HepG2 (cell line): Measurements from ENCODE around the gene GOLGB1. TPM values are rescaled to one million over a fixed set of nuclear protein-coding genes. Genes with fewer than 3 reads are reported as not detected.

Experiments used
- ATAC-seq: fragments of 200-7000 bp; cut with Tn5 transposase; 3 replicates; pipeline ENCODE4 v1.9.1; 2020; ENCODE audit warnings: mild to moderate bottlenecking, moderate library complexity
- BruUV-seq: library from RNA; stranded (reverse); fragments of 400-500 nt; replicated peaks from 2 replicates; lab custom pipeline; 2021; lab: Mats Ljungman, UMichigan
- CTCF ChIA-PET: fragments of 300-600 bp; formaldehyde crosslinking; extraction: SDS; loops from one replicate; lab custom pipeline; 2021; ENCODE audit warnings: low total read pairs, inconsistent platforms, low intra/inter-chr PET ratio; lab: Yijun Ruan, JAX
- POLR2A ChIA-PET: fragments of 350-600 bp; sonication (Branson Sonifier 250); formaldehyde crosslinking; loops from one replicate; lab custom pipeline; 2020; ENCODE audit warnings: antibody characterized with exemption, inconsistent platforms; lab: Yijun Ruan, JAX
- DNase-seq: peaks from one replicate; pipeline ENCODE4 v3.0.0-alpha.2; 2015; ENCODE audit warnings: low spot score
- FAIRE-seq: peaks from 3 replicates; lab custom pipeline; 2011; peaks lifted over from hg19 to GRCh38; lab: Jason Lieb, UNC
- H2AFZ ChIP-seq: one replicate; pipeline ENCODE4 v1.6.1; 2011; ENCODE audit warnings: low read length, inconsistent platforms
- H3K27ac ChIP-seq: fragments of 300-600 bp; 3 replicates; pipeline ENCODE4 v1.8.0; 2011; ENCODE audit warnings: mixed run types, mild to moderate bottlenecking, mixed read lengths, low read length, inconsistent platforms; ENCODE audit not compliant: insufficient read depth; ENCODE audit errors: extremely low read length
- H3K27me3 ChIP-seq, 2 experiments: fragments of 200-600 bp in 1 of 2; 2 replicates in 1 of 2; 3 replicates in 1 of 2; pipeline versions ENCODE4 v1.6.0 to v1.8.0; 2011; ENCODE audit warnings: low read length in 2 of 2, mild to moderate bottlenecking in 2 of 2, moderate library complexity in 2 of 2, inconsistent platforms in 1 of 2; ENCODE audit not compliant: insufficient read depth in 2 of 2, control insufficient read depth in 1 of 2
- H3K36me3 ChIP-seq, 2 experiments: fragments of 200-600 bp in 1 of 2; replicated peaks in 1 of 2; 2 replicates in 1 of 2; 3 replicates in 1 of 2; pipeline versions ENCODE4 v1.5.1 to v1.8.0; 2011; ENCODE audit warnings: low read length in 2 of 2, inconsistent platforms in 1 of 2; ENCODE audit not compliant: insufficient read depth in 2 of 2, control insufficient read depth in 1 of 2
- H3K4me1 ChIP-seq: 2 replicates; pipeline ENCODE4 v1.5.1; 2012; ENCODE audit warnings: low read length, inconsistent platforms; ENCODE audit not compliant: insufficient read depth
- H3K4me2 ChIP-seq: 2 replicates; pipeline ENCODE4 v1.6.0; 2011; ENCODE audit warnings: low read depth, low read length, inconsistent platforms
- H3K4me3 ChIP-seq, 3 experiments: fragments of 200-600 bp in 1 of 3; sonication (generic), shearing (Covaris generic) in 1 of 3; replicated peaks in 1 of 3; 2 replicates each; pipeline ENCODE4 v1.5.1; 2011 to 2016; ENCODE audit warnings: low read length in 3 of 3, inconsistent platforms in 2 of 3, low read depth in 2 of 3, mild to moderate bottlenecking in 2 of 3, control low read depth in 1 of 3, mixed read lengths in 1 of 3; ENCODE audit not compliant: insufficient read depth in 1 of 3
- H3K79me2 ChIP-seq: one replicate; pipeline ENCODE4 v1.6.1; 2011; ENCODE audit warnings: low read length, inconsistent platforms; ENCODE audit not compliant: insufficient read depth
- H3K9ac ChIP-seq: 2 replicates; pipeline ENCODE4 v1.6.0; 2011; ENCODE audit warnings: mild to moderate bottlenecking, low read depth, low read length, inconsistent platforms; ENCODE audit not compliant: insufficient read depth
- H3K9me3 ChIP-seq: 2 replicates; pipeline ENCODE4 v1.5.1; 2012; ENCODE audit warnings: mild to moderate bottlenecking, low read length
- H4K20me1 ChIP-seq: 2 replicates; pipeline ENCODE4 v1.6.0; 2011; ENCODE audit warnings: inconsistent platforms, mild to moderate bottlenecking, low read length, moderate library complexity; ENCODE audit not compliant: insufficient read depth
- KDM1A ChIP-seq: IDR thresholded peaks from 2 replicates; pipeline ENCODE4 v1.6.1; 2016; ENCODE audit warnings: missing compliant biosample characterization
- KMT2B ChIP-seq: IDR thresholded peaks from 2 replicates; pipeline ENCODE4 v1.6.1; 2016; ENCODE audit warnings: missing genetic modification reagents, missing compliant biosample characterization
- NAIF1 ChIP-seq: sonication (generic); formaldehyde crosslinking; IDR thresholded peaks from 2 replicates; pipeline ENCODE4 v1.5.0; 2020; ENCODE audit warnings: mild to moderate bottlenecking, missing genetic modification reagents, borderline replicate concordance
- PRDM10 ChIP-seq: sonication (generic); formaldehyde crosslinking; IDR thresholded peaks from 2 replicates; pipeline ENCODE4 v1.4.0; 2020; ENCODE audit warnings: low read depth, missing genetic modification reagents
- RFX5 ChIP-seq: IDR thresholded peaks from 2 replicates; pipeline ENCODE4 v1.6.1; 2011; ENCODE audit warnings: low read depth, low read length, improper control_type of control experiment
- SRSF1 ChIP-seq: fragments of 200-400 bp; formaldehyde crosslinking; optimal IDR thresholded peaks from 2 replicates; pipeline ENCODE3; 2017; ENCODE audit warnings: mild to moderate bottlenecking, low read depth, low read length, moderate library complexity
- U2AF1 ChIP-seq: fragments of 200-400 bp; formaldehyde crosslinking; optimal IDR thresholded peaks from 2 replicates; pipeline ENCODE3; 2017; ENCODE audit warnings: mild to moderate bottlenecking, low read depth, low read length
- ZIK1 ChIP-seq: sonication (generic); formaldehyde crosslinking; IDR thresholded peaks from 2 replicates; pipeline ENCODE4 v1.5.0; 2020; ENCODE audit warnings: mild to moderate bottlenecking, low read depth, missing genetic modification reagents, borderline replicate concordance
- ZNF530 ChIP-seq: sonication (generic); formaldehyde crosslinking; IDR thresholded peaks from 2 replicates; pipeline ENCODE4 v1.5.0; 2020; ENCODE audit warnings: low read depth, mild to moderate bottlenecking, missing genetic modification reagents
- ZNF570 ChIP-seq: sonication (generic); formaldehyde crosslinking; IDR thresholded peaks from 2 replicates; pipeline ENCODE4 v1.4.0; 2020; ENCODE audit warnings: mild to moderate bottlenecking, missing genetic modification reagents, borderline replicate concordance
- ZNF619 ChIP-seq: sonication (generic); formaldehyde crosslinking; IDR thresholded peaks from 2 replicates; pipeline ENCODE4 v1.4.0; 2020; ENCODE audit warnings: mild to moderate bottlenecking, missing genetic modification reagents
- ZNF878 ChIP-seq: sonication (generic); formaldehyde crosslinking; IDR thresholded peaks from 2 replicates; pipeline ENCODE4 v1.8.1; 2023; ENCODE audit warnings: mild to moderate bottlenecking, missing genetic modification reagents, moderate library complexity
- in situ Hi-C: cut with HindIII; loops from 2 replicates; pipeline ENCODE4 v1.10.0; 2017; ENCODE audit warnings: low pct_unique_long_range_greater_than_20kb; ENCODE audit not compliant: extremely low pct_ligation_motif_present
- intact Hi-C: fragments of 100-400 bp; cut with micrococcal nuclease; formaldehyde crosslinking; loops from one replicate; pipeline ENCODE4 v1.10.0; 2022; ENCODE audit not compliant: unreplicated experiment
- polyA plus RNA-seq, 8 experiments: library from polyadenylated mRNA; depleted of rRNA in 3 of 8; stranded (reverse) in 7 of 8; unstranded in 1 of 8; fragments of >200 nt; fragmentation: Illumina TruSeq in 4 of 8; extraction: Trizol in 4 of 8; gene quantifications; 2 replicates each; pipeline versions ENCODE4 v1.2.1 to v1.2.3, GENCODE V29; 2011 to 2016; ENCODE audit warnings: low read depth in 4 of 8, missing spikeins in 1 of 8, mixed read lengths in 1 of 8; ENCODE audit not compliant: insufficient read depth in 1 of 8
- total RNA-seq, 5 experiments: library from RNA; depleted of rRNA; stranded (reverse); fragments of >200 nt; fragmentation: Illumina TruSeq; extraction: Trizol; gene quantifications; 2 replicates each; pipeline ENCODE4 v1.2.3, GENCODE V29; 2016; ENCODE audit warnings: low read depth in 1 of 5

The GOLGB1 gene
- total and polyA plus RNA-seq, 2 of the 13 experiments (the other 11 are each of a cell fraction or from before 2014, with no cell fraction given), result 13.1 to 39.5 TPM

DNA sequence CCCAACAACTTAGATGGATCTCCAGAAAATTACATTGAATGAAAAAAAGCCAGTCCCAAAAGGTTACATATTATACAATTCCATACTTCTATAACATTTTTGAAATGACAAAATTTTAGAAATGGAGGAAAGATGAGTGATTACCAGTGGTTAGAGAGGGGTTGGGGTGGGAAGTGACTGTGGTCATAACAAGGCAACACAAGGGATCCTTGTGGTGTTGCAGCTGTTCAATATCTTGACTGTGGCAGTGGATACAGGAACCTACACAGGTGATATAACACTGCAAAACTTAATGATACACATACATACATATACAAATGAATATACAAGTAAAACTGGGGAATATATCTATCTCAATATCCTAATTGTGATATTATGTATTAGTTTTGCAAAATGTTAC, 9.6 kb downstream of the GOLGB1 start:
- intact Hi-C loops (loop anchor here (10.0 kb wide), 1 partner anchor 95 kb away; the partner anchor contains the start of genes EAF2 and IQCB1), in situ Hi-C loops (no loop called here)
- Histone ChIP-seq H3K4me2 (no peak overlapping the region), H3K27me3 (no peaks in the 10 kb centered on the region), H3K27ac (no peak overlapping the region), H3K36me3 (peaks cover 2 to 9% of the 10 kb centered on the region in 2 experiments; a peak in 1 of 5 replicates), H4K20me1 (peaks cover 19% of the 10 kb centered on the region), H3K4me3 (no peak overlapping the region), H3K9ac (no peak overlapping the region), H2AFZ (no peak overlapping the region), H3K79me2 (peaks cover 87% of the 10 kb centered on the region), H3K9me3 (no peaks in the 10 kb centered on the region), H3K4me1 (no peaks in the 10 kb centered on the region)
- ChIA-PET CTCF (no interaction called here), POLR2A (no interaction called here)
- BruUV-seq, result no TSS peak
- no peak for DNase-seq
- FAIRE-seq, result no peak
- no peak for ATAC-seq
- no peak for TF ChIP-seq ZNF570 (CRISPR knock-in tag)
- TF ChIP-seq KMT2B (CRISPR knock-in tag), result no peak
- TF ChIP-seq ZNF878, result no peak
- TF ChIP-seq KDM1A (CRISPR knock-in tag), result no peak
- TF ChIP-seq ZNF619 (CRISPR knock-in tag), result no peak
- TF ChIP-seq SRSF1, result no peak
- TF ChIP-seq U2AF1, result no peak
- no peak for TF ChIP-seq ZIK1
- TF ChIP-seq PRDM10 (CRISPR knock-in tag), result no peak
- TF ChIP-seq ZNF530 (CRISPR knock-in tag), result no peak
- no peak for TF ChIP-seq NAIF1 (CRISPR knock-in tag)
- TF ChIP-seq RFX5, result no peak
